GM12878 (cell line): Measurements from ENCODE around the gene CNTNAP2.

Experiments
- CEBPB ChIP-seq, 2 experiments: fragments of 150-350 bp in 1 of 2; IDR thresholded peaks; 2 replicates each; pipeline ENCODE4 v1.6.1; 2012 to 2014; ENCODE audit warnings: low read depth in 2 of 2, low read length in 2 of 2, borderline replicate concordance in 1 of 2, inconsistent platforms in 1 of 2
- CHD2 ChIP-seq: IDR thresholded peaks from 2 replicates; pipeline ENCODE4 v1.6.1; 2011; ENCODE audit warnings: low read depth, low read length, improper control_type of control experiment, borderline replicate concordance
- CREB1 ChIP-seq: IDR thresholded peaks from 2 replicates; pipeline ENCODE4 v1.6.1; 2012; ENCODE audit warnings: low read depth, mild to moderate bottlenecking, inconsistent platforms
- EZH2 ChIP-seq: IDR thresholded peaks from 2 replicates; pipeline ENCODE4 v1.6.1; 2012; ENCODE audit warnings: low read depth, mild to moderate bottlenecking, control low read depth, inconsistent platforms, low read length, borderline replicate concordance; ENCODE audit not compliant: control insufficient read depth
- IRF4 ChIP-seq: IDR thresholded peaks from 2 replicates; pipeline ENCODE4 v1.6.1; 2011; ENCODE audit warnings: low read depth, low read length
- MTA2 ChIP-seq: fragments of 450-650 bp; IDR thresholded peaks from 2 replicates; pipeline ENCODE4 v1.6.1; 2016; ENCODE audit warnings: low read depth, mild to moderate bottlenecking, moderate library complexity
- POLR2A ChIP-seq: IDR thresholded peaks from 2 replicates; pipeline ENCODE4 v1.6.1; 2011; ENCODE audit warnings: low read depth, mild to moderate bottlenecking, low read length
- POLR2AphosphoS5 ChIP-seq: IDR thresholded peaks from 2 replicates; pipeline ENCODE4 v1.6.1; 2011; ENCODE audit warnings: mild to moderate bottlenecking, low read length, inconsistent platforms
- SMARCA5 ChIP-seq: fragments of 450-650 bp; IDR thresholded peaks from 2 replicates; pipeline ENCODE4 v1.6.1; 2017; ENCODE audit warnings: mild to moderate bottlenecking
- ZNF274 ChIP-seq: IDR thresholded peaks from one replicate; pipeline ENCODE4 v1.8.0; 2011; ENCODE audit not compliant: insufficient read length, insufficient read depth
- TF ChIP-seq, protein P1 (sequence below), 3 experiments: IDR thresholded peaks in 2 of 3; conservative IDR thresholded peaks in 1 of 3; 2 replicates each; pipeline ENCODE4 v1.5.1; 2011; ENCODE audit warnings: low read depth in 3 of 3, low read length in 3 of 3, mild to moderate bottlenecking in 3 of 3, control low read depth in 2 of 3, moderate library complexity in 2 of 3, inconsistent platforms in 1 of 3, mixed read lengths in 1 of 3; ENCODE audit not compliant: control insufficient read depth in 2 of 3, insufficient read depth in 1 of 3; ENCODE audit errors: extremely low read depth in 1 of 3
- TF ChIP-seq, protein P2 (sequence below): IDR thresholded peaks from 2 replicates; pipeline ENCODE4 v1.6.1; 2012; ENCODE audit warnings: mild to moderate bottlenecking, low read depth, low read length
- TF ChIP-seq, protein P3 (sequence below): IDR thresholded peaks from 2 replicates; pipeline ENCODE4 v1.6.1; 2012; ENCODE audit warnings: low read depth, low read length, improper control_type of control experiment

- TF ChIP-seq, protein P1, sequence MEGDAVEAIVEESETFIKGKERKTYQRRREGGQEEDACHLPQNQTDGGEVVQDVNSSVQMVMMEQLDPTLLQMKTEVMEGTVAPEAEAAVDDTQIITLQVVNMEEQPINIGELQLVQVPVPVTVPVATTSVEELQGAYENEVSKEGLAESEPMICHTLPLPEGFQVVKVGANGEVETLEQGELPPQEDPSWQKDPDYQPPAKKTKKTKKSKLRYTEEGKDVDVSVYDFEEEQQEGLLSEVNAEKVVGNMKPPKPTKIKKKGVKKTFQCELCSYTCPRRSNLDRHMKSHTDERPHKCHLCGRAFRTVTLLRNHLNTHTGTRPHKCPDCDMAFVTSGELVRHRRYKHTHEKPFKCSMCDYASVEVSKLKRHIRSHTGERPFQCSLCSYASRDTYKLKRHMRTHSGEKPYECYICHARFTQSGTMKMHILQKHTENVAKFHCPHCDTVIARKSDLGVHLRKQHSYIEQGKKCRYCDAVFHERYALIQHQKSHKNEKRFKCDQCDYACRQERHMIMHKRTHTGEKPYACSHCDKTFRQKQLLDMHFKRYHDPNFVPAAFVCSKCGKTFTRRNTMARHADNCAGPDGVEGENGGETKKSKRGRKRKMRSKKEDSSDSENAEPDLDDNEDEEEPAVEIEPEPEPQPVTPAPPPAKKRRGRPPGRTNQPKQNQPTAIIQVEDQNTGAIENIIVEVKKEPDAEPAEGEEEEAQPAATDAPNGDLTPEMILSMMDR (IDR thresholded peaks at IDR 0.05 in 2 of 3, conservative IDR thresholded peaks at IDR 0.05 in 1 of 3; ENCODE audit: control insufficient read depth in 2 of 3, extremely low read depth in 1 of 3, insufficient read depth in 1 of 3, low read depth in 3 of 3, low read length in 3 of 3): no peak
- TF ChIP-seq ZNF274 (no peak), EZH2 (no peak), POLR2AphosphoS5 (no peak), CEBPB (IDR thresholded peaks at IDR 0.05; ENCODE audit: borderline replicate concordance in 1 of 2, low read depth in 2 of 2, low read length in 2 of 2) (no peak), POLR2A (no peak), IRF4 (no peak), CHD2 (no peak), MTA2 (no peak), SMARCA5 (no peak), CREB1 (no peak)
- TF ChIP-seq, protein P2, sequence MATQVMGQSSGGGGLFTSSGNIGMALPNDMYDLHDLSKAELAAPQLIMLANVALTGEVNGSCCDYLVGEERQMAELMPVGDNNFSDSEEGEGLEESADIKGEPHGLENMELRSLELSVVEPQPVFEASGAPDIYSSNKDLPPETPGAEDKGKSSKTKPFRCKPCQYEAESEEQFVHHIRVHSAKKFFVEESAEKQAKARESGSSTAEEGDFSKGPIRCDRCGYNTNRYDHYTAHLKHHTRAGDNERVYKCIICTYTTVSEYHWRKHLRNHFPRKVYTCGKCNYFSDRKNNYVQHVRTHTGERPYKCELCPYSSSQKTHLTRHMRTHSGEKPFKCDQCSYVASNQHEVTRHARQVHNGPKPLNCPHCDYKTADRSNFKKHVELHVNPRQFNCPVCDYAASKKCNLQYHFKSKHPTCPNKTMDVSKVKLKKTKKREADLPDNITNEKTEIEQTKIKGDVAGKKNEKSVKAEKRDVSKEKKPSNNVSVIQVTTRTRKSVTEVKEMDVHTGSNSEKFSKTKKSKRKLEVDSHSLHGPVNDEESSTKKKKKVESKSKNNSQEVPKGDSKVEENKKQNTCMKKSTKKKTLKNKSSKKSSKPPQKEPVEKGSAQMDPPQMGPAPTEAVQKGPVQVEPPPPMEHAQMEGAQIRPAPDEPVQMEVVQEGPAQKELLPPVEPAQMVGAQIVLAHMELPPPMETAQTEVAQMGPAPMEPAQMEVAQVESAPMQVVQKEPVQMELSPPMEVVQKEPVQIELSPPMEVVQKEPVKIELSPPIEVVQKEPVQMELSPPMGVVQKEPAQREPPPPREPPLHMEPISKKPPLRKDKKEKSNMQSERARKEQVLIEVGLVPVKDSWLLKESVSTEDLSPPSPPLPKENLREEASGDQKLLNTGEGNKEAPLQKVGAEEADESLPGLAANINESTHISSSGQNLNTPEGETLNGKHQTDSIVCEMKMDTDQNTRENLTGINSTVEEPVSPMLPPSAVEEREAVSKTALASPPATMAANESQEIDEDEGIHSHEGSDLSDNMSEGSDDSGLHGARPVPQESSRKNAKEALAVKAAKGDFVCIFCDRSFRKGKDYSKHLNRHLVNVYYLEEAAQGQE: no peak
- TF ChIP-seq, protein P3, sequence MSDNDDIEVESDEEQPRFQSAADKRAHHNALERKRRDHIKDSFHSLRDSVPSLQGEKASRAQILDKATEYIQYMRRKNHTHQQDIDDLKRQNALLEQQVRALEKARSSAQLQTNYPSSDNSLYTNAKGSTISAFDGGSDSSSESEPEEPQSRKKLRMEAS: no peak
These were observed 1380.6 kb downstream of the CNTNAP2 start for GRCh38 chr7:147497246-147497645.
